ENCODE data around the gene DNAH3.
"Not testable (repeated sequence)": the region's sequence is repeated elsewhere in the genome, so short reads cannot be mapped to it uniquely, and the experiment has no call there.

DNAH3 gene

DNA sequence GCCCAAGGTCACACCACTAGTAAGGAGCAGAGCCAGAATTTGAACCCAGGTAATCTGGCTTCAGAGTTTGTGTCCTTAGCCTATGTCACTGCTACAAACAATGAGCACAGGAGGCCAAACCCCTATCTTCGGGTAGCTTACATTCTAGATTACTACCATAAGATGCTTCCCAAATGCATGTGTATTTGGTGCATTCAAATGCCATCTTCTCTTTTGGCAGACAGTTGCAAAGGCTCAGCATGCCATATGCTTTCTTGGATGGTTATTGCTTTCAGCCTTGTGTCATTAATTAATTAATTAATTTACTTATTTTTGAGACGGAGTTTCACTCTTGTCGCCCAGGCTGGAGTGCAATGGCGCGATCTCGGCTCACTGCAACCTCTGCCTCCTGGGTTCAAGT is 80.7 kb downstream of the DNAH3 start:
- DNase-seq: no peak

DNA sequence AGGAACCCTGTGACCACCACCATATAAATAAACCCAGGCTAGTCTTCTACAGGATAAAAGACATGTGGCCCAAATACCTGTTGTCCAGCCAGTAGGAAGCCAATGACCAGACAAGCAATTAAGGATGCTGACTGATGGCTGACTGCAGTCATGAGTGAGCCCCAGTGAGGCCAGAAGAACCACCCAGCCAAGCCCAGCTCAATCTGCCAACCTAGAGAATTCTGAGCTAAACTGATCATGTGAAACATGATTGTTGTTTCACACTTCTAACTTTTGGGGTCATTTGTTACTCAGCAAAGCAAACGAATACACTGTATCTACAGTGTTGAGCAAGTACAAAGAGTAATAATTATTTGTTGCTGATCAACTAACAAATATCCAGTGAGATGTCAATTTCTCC is 86.4 kb downstream of the DNAH3 start:
- DNase-seq: no peak

DNA sequence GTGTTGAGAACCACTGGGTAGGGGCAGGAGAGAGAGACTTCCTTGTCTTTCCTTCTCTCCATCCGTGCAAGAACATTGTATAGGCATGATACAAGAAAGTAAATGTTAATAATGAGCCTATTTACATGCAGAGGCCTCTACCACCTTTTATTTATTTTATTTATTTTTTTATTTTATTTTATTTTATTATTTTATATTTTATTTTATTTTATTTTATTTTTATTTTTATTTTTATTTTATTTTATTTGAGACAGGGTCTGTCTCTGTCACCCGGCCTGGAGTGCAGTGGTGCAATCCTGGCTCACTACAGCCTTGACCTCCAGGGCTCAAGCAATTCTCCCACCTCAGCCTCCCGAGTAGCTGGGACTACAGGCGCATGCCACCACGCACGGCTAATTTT is 87.3 kb downstream of the DNAH3 start:
- not testable (repeated sequence) for DNase-seq

DNA sequence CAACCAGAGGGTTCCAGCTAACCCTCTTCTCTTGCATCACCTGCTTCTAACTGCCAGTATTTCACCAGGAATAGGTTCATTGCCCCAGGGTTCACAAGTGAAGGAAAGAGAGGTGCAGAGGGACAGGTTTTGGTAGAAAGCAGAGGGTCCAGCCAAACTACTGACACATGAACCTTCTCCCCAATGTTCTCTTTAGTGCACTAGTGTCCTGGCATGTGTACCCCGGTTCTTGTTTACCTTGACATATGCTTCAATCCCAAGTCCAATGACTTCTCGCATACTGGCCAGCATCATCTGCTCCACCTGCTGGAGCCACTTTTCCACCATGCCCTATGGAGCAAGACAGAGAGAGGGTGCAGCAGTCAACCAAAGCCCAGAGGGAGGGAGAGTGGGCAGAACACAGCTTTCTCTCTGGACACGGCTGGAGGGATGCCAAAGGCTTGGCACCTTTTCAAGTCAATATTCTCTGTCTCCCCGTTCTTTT is 90.6 kb downstream of the DNAH3 start:
- no peak for DNase-seq

DNA sequence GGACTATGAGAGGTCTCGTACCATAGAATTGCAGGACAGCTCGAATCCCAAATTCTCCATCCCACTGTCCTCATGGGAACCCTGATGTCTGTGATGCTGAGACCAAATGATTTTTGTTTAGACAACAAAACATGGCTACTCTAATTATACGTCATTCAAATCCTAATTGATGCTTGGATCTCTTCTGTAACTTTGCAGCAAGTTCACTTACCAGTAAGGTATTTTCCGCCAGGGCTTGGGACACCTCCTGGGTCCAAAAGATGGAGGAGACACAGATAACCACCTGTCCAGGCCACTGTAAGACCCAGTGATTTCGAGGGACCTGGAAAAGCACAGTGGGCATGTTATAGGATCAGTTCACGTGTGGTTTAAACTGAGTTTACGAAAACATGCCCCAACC is 92.8 kb downstream of the DNAH3 start:
- no peak for DNase-seq

DNA sequence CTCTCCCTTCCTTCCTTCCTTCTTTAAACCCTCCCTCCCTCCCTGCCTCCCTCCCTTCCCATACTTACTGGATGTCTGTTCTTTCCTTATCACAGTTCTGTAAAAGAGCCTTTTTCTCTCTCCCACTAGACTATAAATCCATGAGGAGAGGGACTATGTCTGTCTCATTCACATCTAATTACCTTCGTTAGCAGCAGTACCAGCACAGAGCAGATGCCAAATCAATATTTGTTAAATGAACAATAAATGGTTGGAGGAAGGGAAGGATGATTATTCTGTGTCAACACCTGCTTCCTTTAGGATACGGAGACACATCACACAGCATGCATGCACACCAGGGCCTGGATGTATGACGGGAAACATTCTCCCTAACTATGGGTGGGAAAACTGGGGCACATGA is 94.2 kb downstream of the DNAH3 start:
- DNase-seq: no peak

DNA sequence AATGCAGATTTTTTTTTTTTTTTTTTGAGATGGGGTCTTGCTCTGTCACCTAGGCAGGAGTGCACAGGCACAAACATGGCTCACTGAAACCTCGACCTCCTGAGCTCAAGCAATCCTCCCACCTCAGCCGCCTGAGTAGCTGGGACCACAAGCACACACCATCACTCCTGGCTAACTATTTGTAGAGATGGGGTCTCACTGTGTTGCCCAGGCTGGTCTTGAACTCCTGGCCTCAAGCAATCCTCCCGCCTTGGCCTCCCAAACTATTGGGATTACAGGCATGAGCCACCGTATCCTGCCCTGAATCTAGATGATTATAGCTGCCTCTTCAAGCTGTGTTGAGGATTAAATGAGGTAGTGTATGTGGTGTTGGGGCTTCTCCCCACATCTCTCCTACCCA is 94.9 kb downstream of the DNAH3 start:
- DNase-seq: not testable (repeated sequence)

DNA sequence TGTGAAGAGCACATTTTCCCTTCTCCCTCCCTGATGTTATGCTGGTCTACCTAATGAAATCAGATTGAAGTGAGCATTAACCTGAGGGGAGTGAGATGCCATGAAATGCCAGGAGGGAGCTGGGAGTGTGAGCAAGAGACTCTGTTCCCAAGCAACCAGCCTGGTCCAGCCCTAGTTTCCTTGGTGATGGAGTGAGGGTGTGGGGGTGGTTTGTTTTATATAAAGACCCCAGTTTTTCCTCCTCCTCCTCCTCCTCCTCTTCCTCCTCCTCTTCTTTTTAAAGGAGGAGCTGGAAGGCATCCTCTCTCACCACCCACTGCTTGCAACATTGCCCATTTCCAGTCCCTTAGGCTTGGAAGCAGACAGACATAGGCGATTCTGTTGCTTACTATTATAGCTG is 97.1 kb downstream of the DNAH3 start:
- DNase-seq: no peak

DNA sequence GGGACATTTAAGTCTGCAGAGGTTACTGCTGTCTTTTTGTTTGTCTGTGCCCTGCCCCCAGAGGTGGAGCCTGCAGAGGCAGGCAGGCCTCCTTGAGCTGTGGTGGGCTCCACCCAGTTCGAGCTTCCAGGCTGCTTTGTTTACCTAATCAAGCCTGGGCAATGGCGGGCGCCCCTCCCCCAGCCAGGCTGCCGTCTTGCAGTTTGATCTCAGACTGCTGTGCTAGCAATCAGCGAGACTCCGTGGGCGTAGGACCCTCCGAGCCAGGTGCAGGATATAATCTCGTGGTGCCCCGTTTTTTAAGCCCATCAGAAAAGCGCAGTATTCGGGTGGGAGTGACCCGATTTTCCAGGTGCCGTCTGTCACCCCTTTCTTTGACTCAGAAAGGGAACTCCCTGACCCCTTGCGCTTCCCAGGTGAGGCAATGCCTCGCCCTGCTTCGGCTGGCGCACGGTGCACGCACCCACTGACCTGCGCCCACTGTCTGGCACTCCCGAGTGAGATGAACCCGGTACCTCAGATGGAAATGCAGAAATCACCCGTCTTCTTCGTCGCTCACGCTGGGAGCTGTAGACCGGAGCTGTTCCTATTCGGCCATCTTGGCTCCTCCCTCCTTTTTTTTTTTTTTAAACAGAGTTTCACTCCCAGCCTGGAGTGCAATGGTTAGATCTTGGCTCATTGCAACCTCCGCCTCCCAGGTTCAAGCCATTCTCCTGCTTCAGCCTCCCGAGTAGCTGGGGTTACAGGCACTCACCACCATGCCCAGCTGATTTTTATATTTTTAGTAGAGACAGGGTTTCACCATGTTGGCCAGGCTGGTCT is 102.3 kb downstream of the DNAH3 start:
- DNase-seq: not testable (repeated sequence)

DNA sequence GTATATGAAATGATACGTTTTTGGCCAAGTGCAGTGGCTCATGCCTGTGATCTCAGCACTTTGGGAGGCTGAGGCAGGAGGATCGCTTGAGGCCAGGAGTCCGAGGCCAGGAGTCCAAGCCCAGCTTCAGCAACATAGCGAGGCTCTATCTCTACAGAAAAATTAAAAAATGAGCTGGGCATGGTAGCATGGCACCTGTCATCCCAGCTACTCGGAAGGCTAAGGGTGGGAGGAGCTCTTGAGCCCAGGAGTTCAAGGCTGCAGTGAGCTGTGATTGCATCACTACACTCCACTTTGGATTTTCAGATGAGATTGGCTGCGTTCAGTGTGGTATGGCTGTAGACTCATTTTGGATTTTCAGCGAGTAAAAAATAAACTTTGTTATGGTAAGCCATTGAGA is 112.4 kb downstream of the DNAH3 start:
- DNase-seq: no peak

DNA sequence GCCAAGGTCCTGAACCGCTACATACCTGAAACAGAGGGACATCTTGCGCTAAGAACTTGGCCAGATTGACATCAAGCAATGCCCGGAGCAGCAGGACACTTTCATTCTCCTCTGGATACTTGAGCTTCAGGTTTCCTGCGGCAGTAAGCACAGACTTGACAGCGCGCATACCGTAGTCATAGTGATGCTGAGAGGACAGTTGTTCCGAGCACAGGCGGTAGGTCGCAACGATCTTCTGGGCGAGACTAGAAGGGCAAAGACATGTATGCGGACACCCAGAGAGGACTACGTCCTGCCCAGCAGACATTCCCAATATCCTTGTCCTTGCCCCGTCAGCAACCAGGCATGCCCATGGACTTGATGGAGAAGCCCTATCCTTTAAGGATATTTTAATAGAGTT is 112.9 kb downstream of the DNAH3 start:
- no peak for DNase-seq

DNA sequence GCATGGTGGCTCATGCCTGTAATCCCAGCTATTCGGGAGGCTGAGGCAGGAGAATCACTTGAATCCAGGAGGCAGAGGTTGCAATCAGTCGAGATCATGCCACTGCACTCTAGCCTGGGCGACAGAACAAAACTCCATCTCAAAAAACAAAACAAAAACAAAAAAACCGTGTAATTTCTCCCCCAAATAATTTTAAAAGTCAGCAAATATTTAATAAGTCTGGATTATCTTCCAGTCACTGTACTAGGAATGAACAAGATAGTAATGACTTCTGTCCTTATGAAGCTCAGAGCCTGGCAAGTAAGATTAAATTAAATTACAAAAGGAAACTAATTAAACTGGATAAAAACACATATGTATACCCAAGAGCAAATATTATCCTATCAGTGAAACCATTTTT is 113.5 kb downstream of the DNAH3 start:
- no peak for DNase-seq

DNA sequence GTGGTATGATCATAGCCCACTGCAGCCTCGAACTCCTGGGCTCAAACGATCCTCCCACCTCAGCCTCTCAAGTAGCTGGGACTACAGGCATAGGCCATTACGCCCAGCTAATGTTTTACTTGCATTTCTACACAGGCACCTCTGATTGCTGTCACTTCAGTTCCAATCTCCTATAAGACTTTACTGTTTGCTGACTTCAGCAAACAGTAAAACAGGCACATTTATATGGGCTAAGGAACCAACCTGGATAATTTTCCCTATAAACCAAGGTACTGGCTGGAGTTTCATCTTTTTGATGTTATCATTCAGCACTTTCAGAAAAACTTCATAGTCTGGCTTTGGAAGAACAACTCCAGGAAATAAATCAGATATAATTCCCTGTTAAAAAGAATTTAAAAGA is 114.2 kb downstream of the DNAH3 start:
- DNase-seq: no peak

DNA sequence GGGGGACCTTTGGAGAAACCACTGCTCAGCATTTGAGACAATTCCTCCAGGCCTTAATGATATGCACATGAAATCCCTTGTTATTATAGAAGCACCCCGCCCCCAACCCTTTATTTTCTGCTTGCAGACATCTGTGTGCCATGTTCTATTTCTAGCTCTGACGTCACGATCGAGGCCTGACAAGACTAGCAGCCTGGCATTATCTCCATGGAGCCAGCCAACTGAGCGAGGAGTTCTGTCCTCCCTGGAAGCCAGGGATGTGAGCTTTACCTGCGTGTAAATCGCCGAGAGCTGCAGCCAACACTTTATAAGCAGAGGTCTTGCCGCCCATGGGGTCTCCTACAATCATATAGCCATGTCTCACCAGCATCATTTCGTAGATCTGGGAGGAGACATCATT is 116.9 kb downstream of the DNAH3 start:
- no peak for DNase-seq

DNA sequence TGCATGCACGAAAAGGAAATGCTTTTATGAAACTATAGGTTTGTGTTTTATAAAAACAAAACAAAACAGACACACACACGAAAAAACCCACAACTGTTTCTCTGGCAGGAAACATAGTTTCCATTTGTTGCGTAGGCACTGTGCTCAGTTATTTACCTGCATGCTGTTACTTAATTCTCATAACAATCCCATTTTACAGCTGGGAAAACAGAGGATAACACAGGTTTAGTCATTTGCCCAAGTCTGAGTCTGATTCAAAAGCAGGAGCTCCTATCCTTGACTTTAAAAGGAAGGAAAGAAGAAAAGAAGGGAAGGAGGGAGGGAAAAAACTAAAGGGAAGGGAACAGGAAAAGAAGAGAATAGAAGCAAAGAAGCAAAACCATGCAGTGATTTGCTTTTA is 117.4 kb downstream of the DNAH3 start:
- no peak for DNase-seq

DNA sequence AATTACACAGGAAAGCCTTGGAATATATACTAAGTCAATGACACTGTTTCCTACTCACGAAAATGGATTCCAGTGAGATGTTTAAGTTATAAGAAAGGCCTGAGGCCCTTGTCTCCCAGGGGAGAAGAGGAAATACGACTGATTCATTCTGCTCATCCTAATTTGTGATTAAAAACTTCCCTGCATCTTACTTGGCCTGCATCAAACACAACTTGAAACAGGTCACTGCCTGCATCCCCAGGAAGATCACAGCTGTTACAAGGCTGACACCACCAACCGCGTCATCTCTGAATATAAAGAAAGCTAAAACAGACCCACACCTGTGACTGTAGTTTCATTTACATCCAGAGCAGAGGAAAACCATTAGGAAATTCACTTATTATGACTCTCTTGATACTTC is 121.9 kb downstream of the DNAH3 start:
- DNase-seq: no peak

DNA sequence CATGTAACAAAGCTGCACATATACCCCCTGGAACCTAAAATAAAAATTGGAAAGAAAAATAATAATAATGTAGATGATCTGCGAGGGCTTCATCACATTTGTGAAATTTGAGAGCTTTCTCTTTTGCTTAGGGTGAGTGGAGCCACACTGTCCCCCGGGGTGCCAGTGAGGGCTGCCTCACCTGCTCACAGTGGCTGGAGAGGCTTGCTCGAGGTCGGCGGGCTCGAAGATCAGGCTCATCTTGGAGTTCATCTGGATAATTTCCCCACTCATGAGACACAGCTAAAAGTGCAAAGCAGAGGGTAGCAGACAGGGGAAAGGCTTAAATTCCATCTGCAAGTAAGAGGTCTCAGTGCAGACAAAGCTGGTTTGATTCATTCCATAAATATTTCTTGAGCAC is 123.8 kb downstream of the DNAH3 start:
- DNase-seq: no peak

DNA sequence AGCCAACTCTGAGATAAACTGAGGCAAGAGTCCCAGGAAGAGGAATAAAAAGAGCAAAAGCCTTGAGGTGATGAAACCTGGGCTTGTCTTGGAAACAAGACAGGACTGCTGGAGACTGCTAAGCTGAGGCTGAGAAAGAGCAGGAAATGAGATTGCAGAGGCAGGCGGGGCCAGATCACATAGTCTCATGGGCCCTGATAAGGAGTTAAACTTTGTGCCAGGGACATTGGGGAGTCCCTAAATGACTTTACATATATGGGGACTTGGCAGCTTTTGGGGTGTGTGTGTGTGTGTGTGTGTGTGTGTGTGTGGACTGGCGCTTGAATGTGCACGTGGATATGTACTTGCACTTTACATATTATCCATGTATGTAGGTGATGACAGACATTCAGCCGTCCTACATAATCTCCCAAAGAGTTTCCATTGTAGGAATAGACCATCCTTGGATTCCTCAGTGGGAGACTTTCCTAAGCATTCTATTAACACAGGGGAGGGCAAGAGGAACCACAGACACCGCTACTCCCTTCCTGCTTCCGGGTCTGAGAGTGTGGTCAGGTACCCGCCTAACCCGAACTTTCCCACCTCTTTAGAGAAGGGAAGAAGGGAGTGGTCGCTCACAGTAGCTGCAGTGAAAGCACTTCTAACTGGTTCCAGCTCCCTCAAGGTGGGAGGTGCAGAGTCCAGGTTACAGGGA is 127.0 kb downstream of the DNAH3 start:
- no peak for DNase-seq

DNA sequence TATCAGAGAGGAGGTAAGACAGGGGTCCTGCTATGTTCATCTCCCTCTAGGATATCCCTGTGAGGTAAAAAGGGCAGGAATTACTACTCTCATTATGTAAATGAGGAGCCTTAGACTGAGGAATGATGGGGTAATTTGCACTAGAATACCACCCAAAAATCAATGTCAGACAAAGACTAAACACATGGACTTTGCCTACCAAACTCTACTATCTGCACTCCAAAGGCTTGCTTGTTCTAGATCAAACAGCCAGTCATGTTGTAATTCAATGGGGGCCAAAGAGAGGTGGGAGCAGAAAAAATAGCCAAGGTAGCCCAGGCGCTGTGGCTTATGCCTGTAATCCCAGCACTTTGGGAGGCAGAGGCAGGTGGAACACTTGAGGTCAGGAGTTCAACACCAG is 129.3 kb downstream of the DNAH3 start:
- DNase-seq: no peak

DNA sequence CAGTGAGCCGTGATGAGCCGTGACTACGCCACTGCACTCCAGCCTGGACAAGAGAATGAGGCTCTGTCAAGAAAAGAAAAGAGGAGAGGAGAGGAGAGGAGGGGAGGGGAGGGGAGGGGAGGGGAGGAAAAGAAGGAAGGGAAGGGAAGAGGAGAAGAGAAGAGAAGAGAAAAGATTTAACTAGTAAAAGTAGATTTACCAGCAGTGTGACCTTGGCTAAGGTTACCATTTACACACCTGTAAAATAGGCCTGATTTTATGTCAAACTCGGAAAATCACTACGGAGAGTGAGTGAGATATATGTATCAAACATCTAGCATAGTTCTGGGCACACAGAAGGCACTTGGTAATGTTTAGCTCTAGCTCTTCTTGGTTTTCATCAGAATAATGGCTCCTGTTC is 140.8 kb downstream of the DNAH3 start:
- no peak for DNase-seq

DNA sequence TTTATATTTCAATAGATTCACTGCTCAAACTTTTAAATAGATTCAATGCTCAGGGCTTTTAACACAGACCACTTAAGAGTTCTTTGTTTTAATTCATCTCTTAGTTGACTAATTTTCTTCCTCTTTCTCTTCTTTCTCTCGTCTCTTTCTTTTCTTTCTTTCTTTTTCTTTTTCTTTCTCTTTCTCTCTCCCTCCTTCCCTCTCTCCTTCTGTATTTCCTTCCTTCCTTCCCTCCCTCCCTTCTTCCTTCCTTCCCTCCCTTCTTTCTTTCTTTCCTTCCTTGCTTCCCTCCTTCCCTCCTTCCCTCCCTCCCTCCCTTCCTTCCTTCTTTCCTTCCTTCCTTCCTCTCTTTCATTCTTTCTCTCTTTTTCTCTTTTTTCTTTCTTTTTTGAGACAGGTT is 145.6 kb downstream of the DNAH3 start:
- DNase-seq: no peak

DNA sequence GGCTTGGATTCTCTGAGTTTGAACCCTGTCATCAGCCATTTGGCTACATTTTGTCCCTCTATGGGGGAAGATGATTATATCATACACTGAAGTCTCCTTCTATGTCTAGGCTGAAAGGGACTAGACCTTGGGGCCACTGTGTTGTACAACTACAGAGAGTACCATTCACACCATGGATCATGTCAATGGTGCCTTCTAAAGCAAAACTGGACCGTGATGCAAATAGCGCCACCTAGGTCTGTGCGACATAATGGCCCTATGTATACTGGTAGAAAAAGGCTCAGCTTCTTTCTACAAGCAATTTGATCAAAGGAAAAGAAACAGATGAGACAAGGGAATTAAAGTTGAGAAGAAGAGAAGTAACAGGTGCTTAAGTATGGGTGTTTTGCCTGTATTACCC is 149.4 kb downstream of the DNAH3 start:
- DNase-seq: no peak

DNA sequence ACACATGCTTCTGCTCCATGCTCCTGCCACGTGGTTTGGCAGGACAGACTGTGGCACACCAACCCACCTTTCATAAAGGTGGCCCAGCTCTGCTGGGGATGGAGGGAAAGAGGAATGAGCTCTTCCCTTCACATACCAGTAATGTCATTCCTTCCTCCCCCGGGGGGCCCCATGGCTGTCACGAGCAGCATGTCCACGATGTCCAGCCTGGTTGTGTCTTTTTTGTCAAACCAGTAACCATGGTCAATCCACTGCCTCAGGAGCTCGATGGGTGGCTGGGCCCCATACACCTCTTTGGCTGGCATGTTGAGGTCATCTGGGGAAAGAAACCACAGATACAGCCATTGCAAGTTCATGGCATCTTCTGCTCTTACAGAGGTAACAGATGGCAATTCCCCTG is 153.5 kb downstream of the DNAH3 start:
- no peak for DNase-seq

DNA sequence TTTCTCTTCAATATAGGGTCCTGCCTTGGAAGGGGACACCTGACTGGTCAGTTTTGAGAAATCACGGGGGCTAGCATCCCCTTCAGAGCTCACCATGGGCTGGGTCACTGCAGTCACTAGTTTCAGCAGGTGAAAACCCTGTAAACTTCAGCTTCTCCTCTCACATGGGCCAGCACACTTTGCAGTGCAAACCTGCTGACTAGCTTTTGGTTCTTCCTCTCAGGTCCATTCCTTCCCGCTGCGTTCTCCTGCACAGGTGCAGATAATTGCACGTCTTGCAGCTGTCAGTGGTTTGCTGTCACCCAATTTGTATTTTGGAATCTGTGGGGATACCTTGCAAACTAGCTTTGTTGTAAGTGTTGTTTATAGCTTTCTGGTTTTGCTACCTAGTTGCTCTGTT is 154.9 kb downstream of the DNAH3 start:
- DNase-seq: no peak

All from activated CD4-positive, alpha-beta T cell treated with anti-CD3 and anti-CD28 coated beads for 1 hour (primary cell).